ENCODE results near the gene ZNF33B.

The ZNF33B gene

DNA sequence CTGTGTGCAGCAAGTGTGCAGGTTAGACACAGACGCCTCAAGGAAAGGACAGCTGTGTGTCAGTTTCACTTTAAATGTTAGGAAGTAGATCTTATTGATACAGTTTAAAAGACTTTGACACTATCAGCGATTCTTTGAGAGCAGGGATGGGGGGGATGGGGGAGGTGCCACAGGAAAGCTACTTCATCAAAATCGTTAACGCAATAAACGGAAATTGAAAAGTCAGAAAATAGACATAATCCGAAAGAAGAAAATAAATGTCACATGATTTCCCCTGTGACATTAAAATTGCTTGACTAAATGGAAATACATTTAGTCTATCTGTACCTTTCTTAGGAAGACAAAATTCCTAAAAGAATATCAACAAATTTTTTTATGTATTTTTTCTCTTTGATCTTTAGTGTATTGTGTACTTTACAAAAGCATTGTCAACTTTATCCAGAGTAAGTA is 476 bp upstream of the ZNF33B start:
- TF ChIP-seq, protein P1, sequence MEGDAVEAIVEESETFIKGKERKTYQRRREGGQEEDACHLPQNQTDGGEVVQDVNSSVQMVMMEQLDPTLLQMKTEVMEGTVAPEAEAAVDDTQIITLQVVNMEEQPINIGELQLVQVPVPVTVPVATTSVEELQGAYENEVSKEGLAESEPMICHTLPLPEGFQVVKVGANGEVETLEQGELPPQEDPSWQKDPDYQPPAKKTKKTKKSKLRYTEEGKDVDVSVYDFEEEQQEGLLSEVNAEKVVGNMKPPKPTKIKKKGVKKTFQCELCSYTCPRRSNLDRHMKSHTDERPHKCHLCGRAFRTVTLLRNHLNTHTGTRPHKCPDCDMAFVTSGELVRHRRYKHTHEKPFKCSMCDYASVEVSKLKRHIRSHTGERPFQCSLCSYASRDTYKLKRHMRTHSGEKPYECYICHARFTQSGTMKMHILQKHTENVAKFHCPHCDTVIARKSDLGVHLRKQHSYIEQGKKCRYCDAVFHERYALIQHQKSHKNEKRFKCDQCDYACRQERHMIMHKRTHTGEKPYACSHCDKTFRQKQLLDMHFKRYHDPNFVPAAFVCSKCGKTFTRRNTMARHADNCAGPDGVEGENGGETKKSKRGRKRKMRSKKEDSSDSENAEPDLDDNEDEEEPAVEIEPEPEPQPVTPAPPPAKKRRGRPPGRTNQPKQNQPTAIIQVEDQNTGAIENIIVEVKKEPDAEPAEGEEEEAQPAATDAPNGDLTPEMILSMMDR (IDR thresholded peaks at IDR 0.05; ENCODE audit: borderline replicate concordance, control extremely low read depth, extremely low read depth, insufficient read depth, missing control alignments): no peak
- DNase-seq (ENCODE audit: low spot score): no peak
- in situ Hi-C loops (cut with MboI; ENCODE audit: low sequenced_read_pairs, unreplicated experiment): no loop called here

DNA sequence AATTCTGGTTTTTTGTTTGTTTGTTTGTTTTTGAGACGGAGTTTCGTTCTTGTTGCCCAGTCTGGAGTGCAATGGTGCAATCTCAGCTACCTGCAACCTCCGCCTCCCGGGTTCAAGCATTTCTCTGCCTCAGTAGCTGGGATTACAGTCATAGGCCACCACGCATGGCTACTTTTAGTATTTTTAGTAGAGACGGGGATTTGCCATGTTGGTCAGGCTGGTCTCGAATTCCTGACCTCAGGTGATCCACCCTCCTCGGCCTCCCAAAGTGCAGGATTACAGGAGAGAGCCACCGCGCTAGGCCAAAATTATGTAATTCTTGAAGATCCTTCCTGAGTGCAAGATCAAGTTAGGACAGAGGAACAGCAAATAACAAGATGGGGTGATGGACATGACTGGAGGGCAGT is 719 bp downstream of the ZNF33B start:
- DNase-seq (ENCODE audit: low spot score): no peak
- in situ Hi-C loops (cut with MboI; ENCODE audit: low sequenced_read_pairs, unreplicated experiment): no loop called here
- TF ChIP-seq, protein P1 (IDR thresholded peaks at IDR 0.05; ENCODE audit: borderline replicate concordance, control extremely low read depth, extremely low read depth, insufficient read depth, missing control alignments): no peak

DNA sequence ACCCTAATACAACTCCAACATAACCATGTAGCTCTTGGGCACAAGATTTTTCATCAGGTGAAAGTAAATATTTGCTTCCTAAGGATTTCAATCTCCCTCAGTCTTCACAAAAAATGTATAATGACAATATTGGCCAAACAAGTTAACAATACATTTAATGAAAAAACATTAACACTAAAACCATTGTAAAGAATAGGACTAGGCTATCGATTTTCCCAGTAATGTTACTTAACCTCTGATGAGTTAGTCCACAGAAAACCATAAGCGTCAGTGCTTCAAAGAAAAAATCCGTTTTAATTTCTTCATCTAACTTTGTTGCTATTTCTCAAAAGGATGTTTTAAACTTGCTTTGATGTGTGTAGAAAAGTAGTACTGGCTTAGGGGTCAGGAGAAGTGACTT is 1.2 kb downstream of the ZNF33B start:
- TF ChIP-seq, protein P1 (IDR thresholded peaks at IDR 0.05; ENCODE audit: borderline replicate concordance, control extremely low read depth, extremely low read depth, insufficient read depth, missing control alignments): no peak
- in situ Hi-C loops (cut with MboI; ENCODE audit: low sequenced_read_pairs, unreplicated experiment): no loop called here
- no peak for DNase-seq (ENCODE audit: low spot score)

DNA sequence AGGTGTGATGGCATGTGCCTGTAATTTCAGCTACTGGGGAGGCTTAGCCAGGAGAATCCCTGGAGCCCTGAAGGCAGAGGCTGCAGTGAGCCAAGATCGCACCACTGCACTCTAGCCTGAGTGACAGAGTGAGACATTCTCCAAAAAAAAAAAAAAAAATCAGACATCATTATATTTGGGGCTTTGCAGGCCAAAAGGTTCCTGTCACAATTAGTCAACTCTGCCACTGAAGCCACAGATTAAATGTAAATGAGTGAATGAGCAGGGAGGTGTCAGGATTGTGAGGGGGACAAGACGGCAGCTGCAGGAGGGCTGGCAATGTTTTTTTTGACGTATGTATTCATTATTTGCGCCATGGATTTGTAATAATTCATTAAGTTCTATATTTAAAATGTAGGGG is 3.3 kb downstream of the ZNF33B start:
- TF ChIP-seq, protein P1 (IDR thresholded peaks at IDR 0.05; ENCODE audit: borderline replicate concordance, control extremely low read depth, extremely low read depth, insufficient read depth, missing control alignments): no peak
- DNase-seq (ENCODE audit: low spot score): no peak
- in situ Hi-C loops (cut with MboI; ENCODE audit: low sequenced_read_pairs, unreplicated experiment): no loop called here

DNA sequence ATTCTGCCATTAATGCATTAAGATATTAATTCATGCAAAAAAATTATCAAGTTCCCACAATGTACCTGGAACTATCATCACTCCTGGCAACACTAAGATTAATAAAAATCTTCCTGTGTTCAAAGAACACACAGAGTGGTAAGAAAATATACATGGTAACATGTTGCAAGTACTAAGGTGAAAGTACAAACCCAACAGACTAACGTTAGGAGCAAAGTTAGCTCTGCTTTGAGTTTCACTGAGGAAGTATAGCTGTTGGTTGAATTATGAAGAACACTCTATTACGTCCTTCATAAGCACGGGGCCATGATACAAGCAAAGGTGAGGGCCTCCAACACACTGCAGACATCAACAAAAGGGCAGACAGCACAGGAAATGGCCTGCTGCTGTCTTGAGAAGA is 5.8 kb downstream of the ZNF33B start:
- in situ Hi-C loops (cut with MboI; ENCODE audit: low sequenced_read_pairs, unreplicated experiment): no loop called here
- TF ChIP-seq, protein P1 (IDR thresholded peaks at IDR 0.05; ENCODE audit: borderline replicate concordance, control extremely low read depth, extremely low read depth, insufficient read depth, missing control alignments): no peak
- no peak for DNase-seq (ENCODE audit: low spot score)

DNA sequence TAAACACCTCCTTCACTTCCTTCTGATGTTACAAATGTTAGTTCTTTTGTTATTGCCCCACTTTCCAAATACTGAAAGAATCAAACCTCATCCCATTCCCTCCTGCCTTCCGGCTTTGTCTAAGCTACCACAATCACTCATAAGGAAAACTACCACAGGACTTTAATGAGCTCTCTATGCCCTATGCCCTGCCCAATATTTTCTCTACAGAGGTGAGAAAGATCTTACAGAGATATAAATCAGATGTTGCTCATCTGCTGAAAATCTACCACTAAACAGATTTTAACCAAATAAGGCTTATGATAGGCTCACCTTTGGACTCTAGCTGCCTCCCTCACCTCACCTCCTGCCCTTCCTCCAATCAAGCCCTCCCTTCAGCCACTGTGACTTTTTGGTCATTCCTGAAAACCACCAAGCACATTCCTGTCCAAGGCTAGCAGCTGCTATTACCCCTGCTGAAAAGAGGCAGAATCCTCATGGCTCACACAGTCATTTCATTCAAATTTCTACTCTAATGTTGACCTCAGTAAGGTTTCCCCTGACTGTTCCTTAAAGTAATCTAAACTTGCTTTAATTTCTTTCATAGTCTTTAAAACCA is 7.7 kb downstream of the ZNF33B start:
- in situ Hi-C loops (cut with MboI; ENCODE audit: low sequenced_read_pairs, unreplicated experiment): no loop called here
- TF ChIP-seq, protein P1 (IDR thresholded peaks at IDR 0.05; ENCODE audit: borderline replicate concordance, control extremely low read depth, extremely low read depth, insufficient read depth, missing control alignments): no peak
- no peak for DNase-seq (ENCODE audit: low spot score)
